Parathyroid adenoma (tissue), 2 donors: Measurements from ENCODE around the gene ABCC8.

Source experiments
- H2AFZ ChIP-seq: fragments of 300-600 bp; sonication (generic); one replicate; pipeline ENCODE4 v1.7.0; 2017; ENCODE audit warnings: antibody characterized with exemption, mild to moderate bottlenecking
- H3K27ac ChIP-seq: fragments of 300-600 bp; sonication (generic); one replicate; pipeline ENCODE4 v1.7.0; 2017
- H3K27me3 ChIP-seq: fragments of 300-600 bp; sonication (generic); one replicate; pipeline ENCODE4 v1.7.0; 2017; ENCODE audit warnings: low read length; ENCODE audit not compliant: control insufficient read depth, insufficient read depth
- H3K36me3 ChIP-seq: fragments of 300-600 bp; sonication (generic); one replicate; pipeline ENCODE4 v1.7.0; 2017; ENCODE audit warnings: low read length; ENCODE audit not compliant: control insufficient read depth, insufficient read depth
- H3K4me1 ChIP-seq: fragments of 300-600 bp; sonication (generic); one replicate; pipeline ENCODE4 v1.7.0; 2017; ENCODE audit warnings: control low read depth
- H3K4me2 ChIP-seq: fragments of 300-600 bp; sonication (generic); one replicate; pipeline ENCODE4 v1.7.0; 2017; ENCODE audit warnings: low read length
- H3K4me3 ChIP-seq: fragments of 300-600 bp; sonication (generic); one replicate; pipeline ENCODE4 v1.7.0; 2017; ENCODE audit warnings: low read depth, low read length
- H3K79me2 ChIP-seq: fragments of 300-600 bp; sonication (generic); one replicate; pipeline ENCODE4 v1.7.0; 2017; ENCODE audit warnings: control low read depth
- H3K9ac ChIP-seq: fragments of 300-600 bp; sonication (generic); one replicate; pipeline ENCODE4 v1.7.0; 2017; ENCODE audit warnings: mild to moderate bottlenecking
- H3K9me3 ChIP-seq: fragments of 300-600 bp; sonication (generic); one replicate; pipeline ENCODE4 v1.7.0; 2017; ENCODE audit warnings: low read length; ENCODE audit not compliant: control insufficient read depth
- TF ChIP-seq, protein P1 (sequence below): fragments of 300-600 bp; sonication (generic); IDR thresholded peaks from one replicate; pipeline ENCODE4 v1.7.0; 2017; ENCODE audit warnings: antibody characterized with exemption, mild to moderate bottlenecking
- donor health status: primary hyperparathyroidism.

ABCC8 gene

DNA sequence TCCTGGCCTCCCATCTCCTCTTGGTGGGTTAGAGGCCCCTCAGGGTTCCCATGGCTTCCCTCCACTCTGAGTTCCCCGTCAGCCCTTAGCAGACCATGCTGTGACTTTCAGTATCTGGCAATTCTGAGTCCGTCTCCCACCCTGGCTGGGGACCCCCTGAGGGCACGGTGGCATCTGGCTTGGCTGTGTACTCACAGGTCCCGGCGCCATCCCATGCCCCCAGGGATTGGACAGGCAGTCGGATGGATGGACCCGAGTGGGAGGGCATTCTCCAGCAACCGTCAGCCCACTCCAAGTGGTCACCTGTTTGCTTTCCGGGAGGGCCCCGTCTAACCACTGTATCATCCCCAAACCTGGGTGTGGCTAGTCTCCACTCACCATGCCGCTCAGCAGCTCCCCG is 24.0 kb upstream of the ABCC8 start:
- no peaks in the 10 kb centered on the region for H3K4me1 ChIP-seq
- no peaks in the 10 kb centered on the region for H3K9me3 ChIP-seq
- no peak overlapping the region for H3K27ac ChIP-seq
- no peaks in the 10 kb centered on the region for H3K36me3 ChIP-seq
- no peak overlapping the region for H2AFZ ChIP-seq
- H3K79me2 ChIP-seq, result no peaks in the 10 kb centered on the region
- no peak overlapping the region for H3K4me2 ChIP-seq
- H3K4me3 ChIP-seq, result no peak overlapping the region
- TF ChIP-seq, protein P1, sequence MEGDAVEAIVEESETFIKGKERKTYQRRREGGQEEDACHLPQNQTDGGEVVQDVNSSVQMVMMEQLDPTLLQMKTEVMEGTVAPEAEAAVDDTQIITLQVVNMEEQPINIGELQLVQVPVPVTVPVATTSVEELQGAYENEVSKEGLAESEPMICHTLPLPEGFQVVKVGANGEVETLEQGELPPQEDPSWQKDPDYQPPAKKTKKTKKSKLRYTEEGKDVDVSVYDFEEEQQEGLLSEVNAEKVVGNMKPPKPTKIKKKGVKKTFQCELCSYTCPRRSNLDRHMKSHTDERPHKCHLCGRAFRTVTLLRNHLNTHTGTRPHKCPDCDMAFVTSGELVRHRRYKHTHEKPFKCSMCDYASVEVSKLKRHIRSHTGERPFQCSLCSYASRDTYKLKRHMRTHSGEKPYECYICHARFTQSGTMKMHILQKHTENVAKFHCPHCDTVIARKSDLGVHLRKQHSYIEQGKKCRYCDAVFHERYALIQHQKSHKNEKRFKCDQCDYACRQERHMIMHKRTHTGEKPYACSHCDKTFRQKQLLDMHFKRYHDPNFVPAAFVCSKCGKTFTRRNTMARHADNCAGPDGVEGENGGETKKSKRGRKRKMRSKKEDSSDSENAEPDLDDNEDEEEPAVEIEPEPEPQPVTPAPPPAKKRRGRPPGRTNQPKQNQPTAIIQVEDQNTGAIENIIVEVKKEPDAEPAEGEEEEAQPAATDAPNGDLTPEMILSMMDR, result no peak
- H3K27me3 ChIP-seq, result no peaks in the 10 kb centered on the region
- no peak overlapping the region for H3K9ac ChIP-seq

DNA sequence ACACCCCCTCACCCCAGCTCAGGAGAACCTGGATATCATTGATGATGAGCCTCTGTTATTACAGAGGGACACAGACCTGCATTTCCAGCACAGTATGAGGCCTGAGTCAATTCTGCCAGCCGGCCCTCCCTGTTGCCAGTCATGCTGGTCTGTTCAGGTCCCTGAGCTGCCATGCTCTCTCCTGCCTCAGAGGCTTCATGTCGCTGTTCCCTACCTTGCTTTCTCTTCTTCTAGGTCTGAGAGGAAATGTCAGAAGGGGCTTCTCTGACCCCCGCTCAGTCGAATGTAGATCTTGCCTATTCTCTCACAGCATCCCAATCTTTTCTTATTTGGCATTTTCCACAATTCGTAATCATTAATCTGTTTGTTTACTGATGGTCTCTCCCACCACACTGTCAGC is 21.8 kb upstream of the ABCC8 start:
- no peak overlapping the region for H2AFZ ChIP-seq
- no peaks in the 10 kb centered on the region for H3K36me3 ChIP-seq
- H3K4me3 ChIP-seq, result no peak overlapping the region
- TF ChIP-seq, protein P1, result no peak
- H3K79me2 ChIP-seq, result no peaks in the 10 kb centered on the region
- no peak overlapping the region for H3K9ac ChIP-seq
- no peaks in the 10 kb centered on the region for H3K4me1 ChIP-seq
- H3K4me2 ChIP-seq, result no peak overlapping the region
- H3K27ac ChIP-seq, result no peak overlapping the region
- no peaks in the 10 kb centered on the region for H3K27me3 ChIP-seq
- H3K9me3 ChIP-seq, result no peaks in the 10 kb centered on the region

DNA sequence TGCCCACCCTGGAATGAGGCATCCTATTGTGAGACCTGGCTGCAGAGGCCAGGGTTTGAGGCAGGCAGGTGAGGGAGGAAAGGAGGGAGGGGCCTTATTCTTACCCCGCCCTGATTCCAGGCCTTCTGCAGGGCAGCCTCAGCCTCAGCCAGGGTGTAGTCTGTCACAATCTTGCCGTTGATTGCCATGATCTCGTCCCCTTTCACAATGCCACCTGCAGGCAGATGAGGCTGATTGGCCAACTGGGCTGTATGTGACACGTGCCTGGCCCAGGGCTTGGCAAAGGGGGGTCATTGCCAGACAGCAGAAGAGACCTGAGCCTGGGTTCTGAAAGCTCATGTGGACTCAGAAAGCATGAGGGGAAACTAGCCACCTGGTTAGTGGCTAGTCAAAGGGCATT is 21.4 kb upstream of the ABCC8 start:
- Histone ChIP-seq H3K4me2 (no peak overlapping the region), H3K4me3 (no peak overlapping the region), H3K36me3 (no peaks in the 10 kb centered on the region), H3K9me3 (no peaks in the 10 kb centered on the region), H3K27me3 (no peaks in the 10 kb centered on the region), H3K9ac (no peak overlapping the region), H3K79me2 (no peaks in the 10 kb centered on the region), H2AFZ (no peak overlapping the region), H3K4me1 (no peaks in the 10 kb centered on the region), H3K27ac (no peak overlapping the region)
- TF ChIP-seq, protein P1, result no peak

DNA sequence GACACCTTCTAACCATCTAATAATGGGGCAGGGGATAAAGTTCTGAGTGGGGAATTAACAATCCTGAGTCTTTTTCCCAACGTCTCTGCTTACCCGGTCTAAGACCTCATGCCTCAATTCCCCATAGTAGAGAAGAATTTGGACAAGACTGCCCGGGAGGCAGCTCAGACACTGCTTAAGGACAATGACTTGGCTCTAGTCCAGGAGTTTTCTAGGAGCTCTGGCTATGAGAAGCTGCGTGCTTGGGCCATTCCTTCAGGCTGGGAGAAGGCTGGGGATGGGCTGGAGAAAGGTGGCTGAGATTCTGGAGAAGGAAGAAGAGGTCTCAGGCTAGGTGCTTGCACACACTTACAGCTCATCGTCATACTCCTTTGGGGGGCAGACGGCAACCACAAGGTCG is 19.8 kb upstream of the ABCC8 start:
- Histone ChIP-seq H3K4me2 (no peak overlapping the region), H3K27me3 (no peaks in the 10 kb centered on the region)

DNA sequence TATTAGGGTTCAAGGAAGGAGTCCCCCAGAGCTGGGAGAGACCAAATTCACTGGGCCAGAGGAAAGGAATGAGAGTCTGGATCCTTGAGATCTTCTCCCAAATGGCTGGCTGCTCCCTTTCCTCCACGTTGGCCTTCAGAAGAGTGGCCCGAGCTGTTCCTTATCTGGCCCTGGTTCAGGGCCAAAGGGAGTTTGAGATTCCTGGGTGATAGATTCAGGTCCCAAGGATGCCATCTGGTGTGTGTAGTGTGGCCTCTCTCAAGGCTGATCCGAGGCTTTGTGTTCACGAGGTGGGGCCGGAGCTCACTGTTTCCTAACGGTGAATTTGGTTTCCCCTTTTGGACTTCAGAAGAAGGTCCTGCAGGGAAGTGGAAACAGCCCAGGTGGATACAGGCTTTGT is 17.4 kb upstream of the ABCC8 start:
- no peak overlapping the region for H3K4me3 ChIP-seq
- TF ChIP-seq, protein P1, result no peak
- H3K9ac ChIP-seq, result no peak overlapping the region

More for the DNA sequence above, 19.8 kb upstream of the ABCC8 start:
- Histone ChIP-seq H3K4me1 (no peaks in the 10 kb centered on the region), H2AFZ (no peak overlapping the region), H3K4me3 (no peak overlapping the region), H3K9me3 (no peaks in the 10 kb centered on the region), H3K9ac (no peak overlapping the region), H3K27ac (no peak overlapping the region), H3K79me2 (no peaks in the 10 kb centered on the region), H3K36me3 (no peaks in the 10 kb centered on the region)
- TF ChIP-seq, protein P1, result no peak

More for the DNA sequence above, 17.4 kb upstream of the ABCC8 start:
- no peak overlapping the region for H3K27ac ChIP-seq
- no peaks in the 10 kb centered on the region for H3K27me3 ChIP-seq
- no peaks in the 10 kb centered on the region for H3K9me3 ChIP-seq
- H2AFZ ChIP-seq, result no peak overlapping the region
- H3K36me3 ChIP-seq, result no peaks in the 10 kb centered on the region
- no peaks in the 10 kb centered on the region for H3K79me2 ChIP-seq
- H3K4me1 ChIP-seq, result no peaks in the 10 kb centered on the region
- H3K4me2 ChIP-seq, result no peak overlapping the region
